Measurements from ENCODE around the gene DMD. TPM values are rescaled to one million over a fixed set of nuclear protein-coding genes. Genes with fewer than 3 reads are reported as not detected.

The DMD gene
- total and polyA plus RNA-seq, 2 of the 8 experiments (the other 6 are each of a cell fraction or from before 2014, with no cell fraction given) = 4.8 to 7.4 TPM

DNA sequence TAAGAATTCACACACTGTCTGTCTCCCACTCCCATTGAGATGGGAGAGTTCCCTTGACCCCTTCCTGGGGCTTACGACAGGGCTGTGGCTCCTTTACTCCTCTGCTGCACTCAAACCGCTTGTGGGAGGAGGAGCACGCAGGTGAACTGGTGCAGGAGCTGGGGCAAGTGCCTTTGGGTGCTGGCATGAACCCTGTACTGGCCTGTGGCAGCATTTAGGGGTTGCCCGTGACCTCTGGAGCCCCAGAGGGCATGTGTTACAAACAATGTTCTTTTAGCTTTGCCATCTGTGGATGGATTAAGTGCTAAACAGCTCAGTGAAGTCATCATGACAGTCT lies 2117.7 kb downstream of the DMD start:
- FAIRE-seq = no peak
- Histone ChIP-seq H2AFZ (ENCODE audit: low read length) (no peak overlapping the region), H2BK15ac (ENCODE audit: low read length) (no peak overlapping the region), H3K4me1 (replicated peaks in 1 of 4; ENCODE audit: control insufficient read depth in 3 of 4, insufficient read depth in 4 of 4, low read length in 3 of 4) (no peaks in the 10 kb centered on the region), H2BK12ac (ENCODE audit: low read depth, low read length) (no peak overlapping the region), H4K20me1 (replicated peaks in 1 of 2; ENCODE audit: control insufficient read depth in 1 of 2, insufficient read depth in 2 of 2, low read length in 2 of 2) (no peaks in the 10 kb centered on the region), H3K4me2 (ENCODE audit: insufficient read depth in 1 of 2, low read depth in 2 of 2, low read length in 2 of 2) (no peak overlapping the region), H4K91ac (replicated peaks; ENCODE audit: insufficient read length, low read length) (no peak overlapping the region), H3K18ac (ENCODE audit: extremely low read depth, low read length) (no peak overlapping the region), H2AK5ac (ENCODE audit: low read depth, low read length) (no peak overlapping the region), H3K27ac (ENCODE audit: low read depth, low read length) (no peak overlapping the region), H2BK20ac (ENCODE audit: low read length) (no peak overlapping the region), H3K36me3 (ENCODE audit: control insufficient read depth in 2 of 4, insufficient read depth in 4 of 4, low read length in 3 of 4) (no peaks in the 10 kb centered on the region), H3K79me2 (ENCODE audit: control insufficient read depth in 1 of 2, insufficient read depth in 2 of 2, low read length in 2 of 2) (no peaks in the 10 kb centered on the region), H3K4ac (replicated peaks; ENCODE audit: insufficient read length, low read depth, low read length) (no peak overlapping the region), H2BK5ac (ENCODE audit: low read depth, low read length) (no peak overlapping the region), H2BK120ac (replicated peaks; ENCODE audit: low read depth, low read length) (no peak overlapping the region), H3K56ac (replicated peaks; ENCODE audit: insufficient read length, low read depth, low read length) (no peak overlapping the region), H4K8ac (ENCODE audit: extremely low read depth, insufficient read depth, low read length) (no peak overlapping the region), H3K9me3 (ENCODE audit: insufficient read depth in 2 of 2, low read depth in 1 of 2, low read length in 1 of 2) (no peaks in the 10 kb centered on the region), H3K9ac (replicated peaks in 1 of 4; ENCODE audit: extremely low read depth in 1 of 4, low read depth in 3 of 4, low read length in 3 of 4) (no peak overlapping the region), H3K23me2 (ENCODE audit: low read depth, low read length) (no peaks in the 10 kb centered on the region), H3K23ac (ENCODE audit: insufficient read length) (no peak overlapping the region), H3K14ac (ENCODE audit: insufficient read length) (no peak overlapping the region), H4K5ac (ENCODE audit: insufficient read length, low read depth, low read length) (no peak overlapping the region), H3K79me1 (ENCODE audit: low read depth, low read length) (no peaks in the 10 kb centered on the region), H3K4me3 (ENCODE audit: extremely low read depth in 1 of 4, insufficient read depth in 2 of 4, low read depth in 3 of 4, low read length in 4 of 4) (no peak overlapping the region), H3K27me3 (replicated peaks in 1 of 4; ENCODE audit: control insufficient read depth in 3 of 4, extremely low read depth in 1 of 4, insufficient read depth in 3 of 4, low read length in 3 of 4) (no peaks in the 10 kb centered on the region)
- no peak for DNase-seq (ENCODE audit: low read depth in 1 of 2, low spot score in 2 of 2)
- ChIA-PET CTCF (ENCODE audit: partially characterized antibody) (no interaction called here), POLR2A (ENCODE audit: partially characterized antibody) (no interaction called here)
- 97% methylated on average over 4 of the region's 4 CpGs; no CpG with 5 or more reads in 1 of the 2 experiments for WGBS, 2 experiments (ENCODE audit: extremely low coverage in 1 of 2, insufficient coverage in 1 of 2, insufficient read length in 1 of 2, insufficient replicate concordance in 2 of 2, low coverage in 1 of 2, low lambda C conversion rate in 2 of 2, missing lambda C conversion rate in 1 of 2)
- TF ChIP-seq GABPA (IDR thresholded peaks at IDR 0.05; ENCODE audit: borderline replicate concordance, insufficient read depth, low read length) = no peak
- no peak for TF ChIP-seq RAD21 (IDR thresholded peaks at IDR 0.05 in 1 of 2, conservative IDR thresholded peaks at IDR 0.05 in 1 of 2; ENCODE audit: low read depth in 2 of 2, low read length in 2 of 2)
- no peak for TF ChIP-seq ZNF274 (IDR thresholded peaks at IDR 0.05; ENCODE audit: borderline replicate concordance, extremely low read depth, low read length)
- TF ChIP-seq, protein P1, sequence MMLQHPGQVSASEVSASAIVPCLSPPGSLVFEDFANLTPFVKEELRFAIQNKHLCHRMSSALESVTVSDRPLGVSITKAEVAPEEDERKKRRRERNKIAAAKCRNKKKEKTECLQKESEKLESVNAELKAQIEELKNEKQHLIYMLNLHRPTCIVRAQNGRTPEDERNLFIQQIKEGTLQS (IDR thresholded peaks at IDR 0.05; ENCODE audit: insufficient read depth, low read depth, low read length) = no peak
- no peak for TF ChIP-seq JUN (IDR thresholded peaks at IDR 0.05; ENCODE audit: low read depth, low read length)
- TF ChIP-seq, protein P2, sequence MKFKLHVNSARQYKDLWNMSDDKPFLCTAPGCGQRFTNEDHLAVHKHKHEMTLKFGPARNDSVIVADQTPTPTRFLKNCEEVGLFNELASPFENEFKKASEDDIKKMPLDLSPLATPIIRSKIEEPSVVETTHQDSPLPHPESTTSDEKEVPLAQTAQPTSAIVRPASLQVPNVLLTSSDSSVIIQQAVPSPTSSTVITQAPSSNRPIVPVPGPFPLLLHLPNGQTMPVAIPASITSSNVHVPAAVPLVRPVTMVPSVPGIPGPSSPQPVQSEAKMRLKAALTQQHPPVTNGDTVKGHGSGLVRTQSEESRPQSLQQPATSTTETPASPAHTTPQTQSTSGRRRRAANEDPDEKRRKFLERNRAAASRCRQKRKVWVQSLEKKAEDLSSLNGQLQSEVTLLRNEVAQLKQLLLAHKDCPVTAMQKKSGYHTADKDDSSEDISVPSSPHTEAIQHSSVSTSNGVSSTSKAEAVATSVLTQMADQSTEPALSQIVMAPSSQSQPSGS (IDR thresholded peaks at IDR 0.05; ENCODE audit: low read length) = no peak
- TF ChIP-seq, protein P3, sequence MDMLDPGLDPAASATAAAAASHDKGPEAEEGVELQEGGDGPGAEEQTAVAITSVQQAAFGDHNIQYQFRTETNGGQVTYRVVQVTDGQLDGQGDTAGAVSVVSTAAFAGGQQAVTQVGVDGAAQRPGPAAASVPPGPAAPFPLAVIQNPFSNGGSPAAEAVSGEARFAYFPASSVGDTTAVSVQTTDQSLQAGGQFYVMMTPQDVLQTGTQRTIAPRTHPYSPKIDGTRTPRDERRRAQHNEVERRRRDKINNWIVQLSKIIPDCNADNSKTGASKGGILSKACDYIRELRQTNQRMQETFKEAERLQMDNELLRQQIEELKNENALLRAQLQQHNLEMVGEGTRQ (IDR thresholded peaks at IDR 0.05; ENCODE audit: low read length) = no peak
- TF ChIP-seq POLR2A (IDR thresholded peaks at IDR 0.05; ENCODE audit: control extremely low read depth in 1 of 2, low read depth in 2 of 2, low read length in 2 of 2) = no peak
- TF ChIP-seq CEBPB (IDR thresholded peaks at IDR 0.05; ENCODE audit: low read depth, low read length) = no peak
- no peak for TF ChIP-seq CREB1 (IDR thresholded peaks at IDR 0.05)
- no peak for TF ChIP-seq CHD2 (IDR thresholded peaks at IDR 0.05; ENCODE audit: low read length)
- TF ChIP-seq HDAC6 (IDR thresholded peaks at IDR 0.05; ENCODE audit: low read depth, low read length) = no peak

All from H1 (cell line).